Stimulated activated CD8-positive, alpha-beta memory T cell treated with anti-CD3 and anti-CD28 coated beads, Interleukin-12 subunit alpha, Interleukin-12 subunit beta, amount 100 ng/mL, for 24 hours (primary cell): ENCODE data around the gene CARMIL1.
"Not testable (repeated sequence)": the region's sequence is repeated elsewhere in the genome, so short reads cannot be mapped to it uniquely, and the experiment has no call there.

ENCODE experiments used
- DNase-seq: peaks from one replicate; pipeline ENCODE4 v3.0.0-alpha.2; 2020; ENCODE audit errors: extremely low read depth

Gene CARMIL1

GRCh38 chr6:25564943-25565342 lies 285.8 kb downstream of the CARMIL1 start:
- no peak for DNase-seq

GRCh38 chr6:25570578-25570977 lies 291.4 kb downstream of the CARMIL1 start:
- DNase-seq = no peak

GRCh38 chr6:25576919-25577318 lies 297.7 kb downstream of the CARMIL1 start:
- DNase-seq = no peak

GRCh38 chr6:25578538-25578937 lies 299.4 kb downstream of the CARMIL1 start:
- no peak for DNase-seq

GRCh38 chr6:25579391-25579883 lies 300.3 kb downstream of the CARMIL1 start:
- DNase-seq = no peak

- no peak for DNase-seq
These were observed 300.8 kb downstream of the CARMIL1 start for GRCh38 chr6:25579902-25580495.

- no peak for DNase-seq
These were observed 302.9 kb downstream of the CARMIL1 start for GRCh38 chr6:25582101-25582500.

- DNase-seq = no peak
These were observed 303.9 kb downstream of the CARMIL1 start for GRCh38 chr6:25583099-25583498.

GRCh38 chr6:25583906-25584305 lies 304.7 kb downstream of the CARMIL1 start:
- no peak for DNase-seq

- no peak for DNase-seq
These were observed 306.1 kb downstream of the CARMIL1 start for GRCh38 chr6:25585225-25585624.

- DNase-seq = not testable (repeated sequence)
These were observed 306.9 kb downstream of the CARMIL1 start for GRCh38 chr6:25586119-25586518.

GRCh38 chr6:25586927-25587326 lies 307.8 kb downstream of the CARMIL1 start:
- DNase-seq = no peak

GRCh38 chr6:25590986-25591385 lies 311.8 kb downstream of the CARMIL1 start:
- no peak for DNase-seq

GRCh38 chr6:25596928-25597818 lies 318.0 kb downstream of the CARMIL1 start:
- no peak for DNase-seq

- DNase-seq = no peak
These were observed 320.4 kb downstream of the CARMIL1 start for GRCh38 chr6:25599516-25600085.

- DNase-seq = no peak
These were observed 322.9 kb downstream of the CARMIL1 start for GRCh38 chr6:25601800-25602673.

GRCh38 chr6:25602674-25602982 lies 323.5 kb downstream of the CARMIL1 start:
- DNase-seq = no peak

- no peak for DNase-seq
These were observed 324.1 kb downstream of the CARMIL1 start for GRCh38 chr6:25603251-25603650.

GRCh38 chr6:25606151-25606550 lies 327.0 kb downstream of the CARMIL1 start:
- no peak for DNase-seq

GRCh38 chr6:25608558-25609174 lies 329.5 kb downstream of the CARMIL1 start:
- no peak for DNase-seq

- no peak for DNase-seq
These were observed 333.5 kb downstream of the CARMIL1 start for GRCh38 chr6:25612666-25613065.
